ENCODE data around the gene TACR1. TPM values are rescaled to one million over a fixed set of nuclear protein-coding genes. Genes with fewer than 3 reads are reported as not detected.
A peak's percentile ranks its signal among the peaks of the same experiment; 100 is the strongest.

The TACR1 gene
- total and polyA plus RNA-seq, 7 experiments from 2014 or later: 0.24 TPM; not detected in 6

- no peak for DNase-seq
- Mint-ChIP-seq H3K27ac (no peak overlapping the region), H3K27me3 (peaks cover 0 to 3% (median 0%) of the 10 kb centered on the region in 5 donors), H3K9me3 (peaks cover 0 to 7% (median 2%) of the 10 kb centered on the region in 11 donors), H3K36me3 (peaks cover 0 to 19% (median 0%) of the 10 kb centered on the region in 5 donors), H3K4me1 (peaks cover 0 to 1% (median 0%) of the 10 kb centered on the region in 7 donors), H3K4me3 (no peak overlapping the region)
- H3K36me3 ChIP-seq (ENCODE audit: control insufficient read depth in 2 of 3, insufficient read depth in 3 of 3, low read length in 3 of 3): no peaks in the 10 kb centered on the region
- H3K9me3 ChIP-seq (ENCODE audit: control insufficient read depth in 2 of 3, low read length in 3 of 3): no peaks in the 10 kb centered on the region
- CTCF ChIA-PET: no interaction called here
- intact Hi-C loops (cut with micrococcal nuclease): no loop called here
- no peaks in the 10 kb centered on the region for H3K4me1 ChIP-seq (ENCODE audit: control insufficient read depth in 2 of 2, insufficient read depth in 2 of 2, low read length in 2 of 2)
- POLR2A ChIA-PET: no interaction called here
- H3K27me3 ChIP-seq (ENCODE audit: control insufficient read depth in 2 of 2, insufficient read depth in 2 of 2, low read length in 2 of 2): no peaks in the 10 kb centered on the region
- H3K27ac ChIP-seq (ENCODE audit: low read depth, low read length): no peak overlapping the region
- ATAC-seq: no peak
- H3K4me3 ChIP-seq (ENCODE audit: low read length): no peak overlapping the region
Observed at GRCh38 chr2:75130171-75130570, 69.1 kb downstream of the TACR1 start.

DNA sequence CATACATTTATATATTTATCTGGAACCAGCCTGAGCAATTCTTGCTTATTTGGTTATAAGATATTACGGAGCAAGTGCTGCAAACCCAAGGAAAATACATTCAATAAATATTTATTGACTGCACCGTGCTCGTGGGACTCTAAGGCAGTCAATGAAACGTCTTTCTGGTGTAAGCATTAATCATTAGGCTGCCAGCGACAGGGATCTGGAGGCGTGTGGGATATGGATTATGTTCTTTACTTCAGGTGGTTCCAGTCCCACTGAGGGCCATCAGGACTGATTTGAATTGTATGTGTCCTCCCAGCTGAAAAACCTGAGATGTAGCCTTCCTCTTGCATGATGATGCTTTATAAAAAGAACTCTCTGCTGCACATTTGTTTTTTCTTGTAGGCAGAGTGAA lies 75.4 kb downstream of the TACR1 start:
- intact Hi-C loops (cut with micrococcal nuclease): no loop called here
- Histone ChIP-seq H3K27me3 (ENCODE audit: control insufficient read depth in 2 of 2, insufficient read depth in 2 of 2, low read length in 2 of 2) (no peaks in the 10 kb centered on the region), H3K36me3 (ENCODE audit: control insufficient read depth in 2 of 3, insufficient read depth in 3 of 3, low read length in 3 of 3) (no peaks in the 10 kb centered on the region), H3K27ac (ENCODE audit: low read depth, low read length) (no peak overlapping the region), H3K4me1 (ENCODE audit: control insufficient read depth in 2 of 2, insufficient read depth in 2 of 2, low read length in 2 of 2) (no peaks in the 10 kb centered on the region), H3K9me3 (ENCODE audit: control insufficient read depth in 2 of 3, low read length in 3 of 3) (no peaks in the 10 kb centered on the region), H3K4me3 (ENCODE audit: low read length) (no peak overlapping the region)
- H3K9me3 Mint-ChIP-seq: peaks cover 0 to 7% (median 2%) of the 10 kb centered on the region in 11 donors
- DNase-seq: no peak
- H3K27me3 Mint-ChIP-seq: peaks cover 0 to 2% (median 0%) of the 10 kb centered on the region in 5 donors
- H3K36me3 Mint-ChIP-seq: peaks cover 0 to 23% (median 0%) of the 10 kb centered on the region in 5 donors
- H3K4me3 Mint-ChIP-seq: no peak overlapping the region
- H3K27ac Mint-ChIP-seq: no peak overlapping the region
- no peak for ATAC-seq
- POLR2A ChIA-PET: no interaction called here
- CTCF ChIA-PET: no interaction called here
- H3K4me1 Mint-ChIP-seq: peaks cover 0 to 1% (median 0%) of the 10 kb centered on the region in 7 donors

DNA sequence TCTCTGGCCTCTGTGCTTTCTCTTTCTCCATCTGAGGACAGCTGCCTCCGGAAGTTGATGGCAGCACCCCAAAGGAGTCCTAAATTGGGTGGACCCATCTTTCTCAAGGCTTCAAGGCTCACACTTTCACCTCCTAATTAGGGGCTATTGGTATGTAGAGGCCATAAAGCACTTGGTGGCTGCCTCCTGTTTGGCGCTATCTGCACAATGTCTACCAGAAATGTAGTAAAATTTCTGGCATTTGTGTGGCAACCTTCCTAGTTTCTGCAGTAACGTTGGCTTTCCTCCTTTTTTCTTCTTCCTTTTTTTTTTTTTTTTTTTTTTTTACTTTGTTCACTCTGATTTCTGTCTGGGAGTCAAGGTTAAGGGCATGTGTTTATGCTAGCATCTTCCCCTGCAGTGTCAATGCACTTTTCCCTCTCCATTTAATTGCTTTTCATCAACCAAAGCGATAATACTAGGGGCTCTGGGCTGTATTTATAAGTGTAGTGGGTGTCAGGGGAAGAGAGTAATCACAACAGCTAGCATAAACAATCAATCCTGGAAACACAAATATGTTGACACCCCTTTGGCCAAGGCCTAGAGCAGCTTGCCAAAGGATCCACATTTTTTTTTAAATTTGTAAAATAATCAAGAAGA lies 86.0 kb downstream of the TACR1 start:
- Histone ChIP-seq H3K27me3 (ENCODE audit: control insufficient read depth in 2 of 2, insufficient read depth in 2 of 2, low read length in 2 of 2) (no peaks in the 10 kb centered on the region), H3K4me1 (ENCODE audit: control insufficient read depth in 2 of 2, insufficient read depth in 2 of 2, low read length in 2 of 2) (no peaks in the 10 kb centered on the region), H3K9me3 (ENCODE audit: control insufficient read depth in 2 of 3, low read length in 3 of 3) (no peaks in the 10 kb centered on the region), H3K27ac (ENCODE audit: low read depth, low read length) (no peak overlapping the region), H3K4me3 (ENCODE audit: low read length) (no peak overlapping the region), H3K36me3 (ENCODE audit: control insufficient read depth in 2 of 3, insufficient read depth in 3 of 3, low read length in 3 of 3) (no peaks in the 10 kb centered on the region)
- Mint-ChIP-seq H3K27me3 (peaks cover 0 to 10% (median 0%) of the 10 kb centered on the region in 5 donors), H3K27ac (no peak overlapping the region), H3K4me3 (no peak overlapping the region), H3K4me1 (no peaks in the 10 kb centered on the region), H3K9me3 (no peaks in the 10 kb centered on the region), H3K36me3 (no peaks in the 10 kb centered on the region)
- ChIA-PET CTCF (no interaction called here), POLR2A (no interaction called here)
- ATAC-seq (no peak), DNase-seq (no peak)
- intact Hi-C loops (cut with micrococcal nuclease): no loop called here

DNA sequence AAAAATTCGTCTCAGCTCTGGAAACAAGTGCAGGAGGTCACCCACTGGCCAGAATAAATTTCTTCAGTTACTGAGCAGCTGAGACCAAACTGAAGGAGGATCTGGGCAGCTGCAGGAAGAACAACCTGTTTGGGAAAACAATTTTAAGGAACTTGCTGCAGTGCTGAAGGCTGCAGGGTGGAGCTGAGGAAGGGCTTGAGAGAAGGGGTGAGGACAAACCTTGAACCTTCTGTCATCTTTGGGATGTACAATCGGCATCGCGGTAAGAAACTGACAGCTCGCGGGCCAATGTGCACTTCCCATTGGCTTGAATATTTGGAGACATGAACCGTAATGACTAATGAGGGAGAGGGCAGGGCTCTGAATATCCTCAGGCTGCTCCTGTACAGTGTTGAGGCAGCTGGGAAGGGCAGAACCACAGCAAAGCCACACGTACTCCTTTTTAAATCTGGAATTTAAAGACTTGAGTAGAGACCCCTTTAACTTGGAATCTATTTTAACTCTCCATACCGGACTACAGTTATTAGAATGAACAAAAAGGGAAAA lies 90.3 kb downstream of the TACR1 start:
- ChIA-PET CTCF (no interaction called here), POLR2A (no interaction called here)
- Histone ChIP-seq H3K27me3 (ENCODE audit: control insufficient read depth in 2 of 2, insufficient read depth in 2 of 2, low read length in 2 of 2) (no peaks in the 10 kb centered on the region), H3K9me3 (ENCODE audit: control insufficient read depth in 2 of 3, low read length in 3 of 3) (no peaks in the 10 kb centered on the region), H3K4me1 (ENCODE audit: control insufficient read depth in 2 of 2, insufficient read depth in 2 of 2, low read length in 2 of 2) (no peaks in the 10 kb centered on the region), H3K36me3 (ENCODE audit: control insufficient read depth in 2 of 3, insufficient read depth in 3 of 3, low read length in 3 of 3) (no peaks in the 10 kb centered on the region), H3K27ac (ENCODE audit: low read depth, low read length) (no peak overlapping the region), H3K4me3 (ENCODE audit: low read length) (no peak overlapping the region)
- Mint-ChIP-seq H3K27me3 (peaks cover 0 to 16% (median 0%) of the 10 kb centered on the region in 5 donors), H3K4me1 (no peaks in the 10 kb centered on the region), H3K36me3 (no peaks in the 10 kb centered on the region), H3K4me3 (no peak overlapping the region), H3K27ac (peak overlapping the region in 1 of 9 donors; percentile 15), H3K9me3 (no peaks in the 10 kb centered on the region)
- DNase-seq: no peak
- no peak for ATAC-seq
- intact Hi-C loops (cut with micrococcal nuclease): no loop called here

DNA sequence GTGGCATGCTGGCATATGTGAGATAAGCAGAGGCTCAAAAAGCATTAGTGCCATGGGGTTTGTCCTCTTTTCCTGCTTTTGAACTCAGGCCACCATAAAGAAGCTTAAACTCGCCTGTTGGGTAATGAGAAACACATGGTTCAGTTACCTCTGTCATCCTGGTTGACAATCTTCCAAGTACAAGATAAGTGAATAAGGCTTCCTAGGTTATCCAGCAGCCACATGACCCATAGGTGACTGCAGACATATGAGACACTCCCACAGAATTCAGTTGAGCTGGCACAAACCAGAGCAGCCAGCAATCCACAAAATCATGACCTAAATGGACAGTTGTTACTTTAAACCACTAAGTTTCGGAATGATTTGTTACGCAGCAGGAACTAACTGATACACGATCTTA lies 97.3 kb downstream of the TACR1 start:
- Histone ChIP-seq H3K27ac (ENCODE audit: low read depth, low read length) (no peak overlapping the region), H3K4me1 (ENCODE audit: control insufficient read depth in 2 of 2, insufficient read depth in 2 of 2, low read length in 2 of 2) (no peaks in the 10 kb centered on the region), H3K9me3 (ENCODE audit: control insufficient read depth in 2 of 3, low read length in 3 of 3) (peaks cover 0 to 4% (median 0%) of the 10 kb centered on the region in 3 experiments), H3K4me3 (ENCODE audit: low read length) (no peak overlapping the region), H3K27me3 (ENCODE audit: control insufficient read depth in 2 of 2, insufficient read depth in 2 of 2, low read length in 2 of 2) (no peaks in the 10 kb centered on the region), H3K36me3 (ENCODE audit: control insufficient read depth in 2 of 3, insufficient read depth in 3 of 3, low read length in 3 of 3) (no peaks in the 10 kb centered on the region)
- CTCF ChIA-PET: no interaction called here
- H3K27ac Mint-ChIP-seq: no peak overlapping the region
- no peak for DNase-seq
- ATAC-seq: no peak
- no peaks in the 10 kb centered on the region for H3K4me1 Mint-ChIP-seq
- H3K9me3 Mint-ChIP-seq: peaks cover 0 to 18% (median 4%) of the 10 kb centered on the region in 11 donors
- POLR2A ChIA-PET: no interaction called here
- peaks cover 0 to 16% (median 10%) of the 10 kb centered on the region in 5 donors for H3K36me3 Mint-ChIP-seq
- intact Hi-C loops (cut with micrococcal nuclease): no loop called here
- H3K4me3 Mint-ChIP-seq: no peak overlapping the region
- H3K27me3 Mint-ChIP-seq: peaks cover 0 to 2% (median 0%) of the 10 kb centered on the region in 5 donors

DNA sequence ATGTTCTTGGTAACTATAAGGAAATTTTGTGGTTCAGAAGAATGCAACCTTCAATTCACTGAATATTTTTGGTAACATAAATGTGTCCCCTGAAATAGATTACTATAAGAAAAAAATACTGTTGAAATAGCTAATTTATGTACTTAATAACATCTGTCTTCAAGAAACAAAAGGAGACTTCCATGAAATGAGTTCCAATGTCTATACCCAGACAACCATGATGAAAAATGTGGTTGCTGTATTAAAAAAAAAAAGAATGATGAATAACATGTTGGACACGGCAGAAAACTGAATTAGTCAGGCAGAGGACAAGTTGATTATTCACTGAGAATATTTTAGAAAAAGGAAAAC lies 98.5 kb downstream of the TACR1 start:
- Mint-ChIP-seq H3K27ac (no peak overlapping the region), H3K4me3 (no peak overlapping the region), H3K9me3 (peaks cover 0 to 18% (median 4%) of the 10 kb centered on the region in 11 donors), H3K4me1 (no peaks in the 10 kb centered on the region), H3K27me3 (peaks cover 0 to 2% (median 0%) of the 10 kb centered on the region in 5 donors), H3K36me3 (peaks cover 0 to 16% (median 13%) of the 10 kb centered on the region in 5 donors)
- no peak for DNase-seq
- CTCF ChIA-PET: interaction anchor here (0.6 kb wide), 2 partner anchors 28 to 66 kb away, joined by 3 to 6 read pairs; no protein-coding TSS in a partner anchor
- ATAC-seq: no peak
- Histone ChIP-seq H3K4me3 (ENCODE audit: low read length) (no peak overlapping the region), H3K4me1 (ENCODE audit: control insufficient read depth in 2 of 2, insufficient read depth in 2 of 2, low read length in 2 of 2) (no peaks in the 10 kb centered on the region), H3K27me3 (ENCODE audit: control insufficient read depth in 2 of 2, insufficient read depth in 2 of 2, low read length in 2 of 2) (no peaks in the 10 kb centered on the region), H3K27ac (ENCODE audit: low read depth, low read length) (no peak overlapping the region), H3K36me3 (ENCODE audit: control insufficient read depth in 2 of 3, insufficient read depth in 3 of 3, low read length in 3 of 3) (no peaks in the 10 kb centered on the region), H3K9me3 (ENCODE audit: control insufficient read depth in 2 of 3, low read length in 3 of 3) (peaks cover 0 to 4% (median 0%) of the 10 kb centered on the region in 3 experiments)
- POLR2A ChIA-PET: no interaction called here
- intact Hi-C loops (cut with micrococcal nuclease): no loop called here

Measured in naive thymus-derived CD4-positive, alpha-beta T cell (primary cell).